HG03565 (cell line): ENCODE results near the gene THEM4.
"Not testable (repeated sequence)": the region's sequence is repeated elsewhere in the genome, so short reads cannot be mapped to it uniquely, and the experiment has no call there.

Experiments used
- ATAC-seq: cut with Tn5 transposase; IDR thresholded peaks from one replicate; pipeline ENCODE4 v1.9.1; 2021; ENCODE audit warnings: mild to moderate bottlenecking, moderate library complexity; ENCODE audit not compliant: unreplicated experiment

THEM4 gene

GRCh38 chr1:151935154-151935553 lies 25.8 kb upstream of the THEM4 start:
- ATAC-seq = no peak

- peak; percentile 40 for ATAC-seq
Observed at GRCh38 chr1:151934048-151934493, 24.8 kb upstream of the THEM4 start.

GRCh38 chr1:151924691-151925587 lies 15.6 kb upstream of the THEM4 start:
- ATAC-seq = no peak

- no peak for ATAC-seq
Observed at GRCh38 chr1:151923422-151923821, 14.1 kb upstream of the THEM4 start.

GRCh38 chr1:151920149-151920548 lies 10.8 kb upstream of the THEM4 start:
- ATAC-seq = no peak

- no peak for ATAC-seq
Observed at GRCh38 chr1:151918819-151919610, 9.7 kb upstream of the THEM4 start.

GRCh38 chr1:151918156-151918555 lies 8.8 kb upstream of the THEM4 start:
- no peak for ATAC-seq

- no peak for ATAC-seq
Observed at GRCh38 chr1:151916726-151917370, 7.5 kb upstream of the THEM4 start.

GRCh38 chr1:151915061-151915686 lies 5.9 kb upstream of the THEM4 start:
- ATAC-seq = no peak

- ATAC-seq = no peak
Observed at GRCh38 chr1:151914076-151914475, 4.8 kb upstream of the THEM4 start.

- no peak for ATAC-seq
Observed at GRCh38 chr1:151912973-151913372, 3.7 kb upstream of the THEM4 start.

GRCh38 chr1:151908228-151908691 lies 1.1 kb downstream of the THEM4 start:
- ATAC-seq = no peak

GRCh38 chr1:151907363-151908139 lies 1.8 kb downstream of the THEM4 start:
- ATAC-seq = no peak

- not testable (repeated sequence) for ATAC-seq
Observed at GRCh38 chr1:151906324-151906645, 3.0 kb downstream of the THEM4 start.

- ATAC-seq = not testable (repeated sequence)
Observed at GRCh38 chr1:151905443-151906323, 3.6 kb downstream of the THEM4 start.

- ATAC-seq = no peak
Observed at GRCh38 chr1:151905070-151905442, 4.3 kb downstream of the THEM4 start.

- ATAC-seq = no peak
Observed at GRCh38 chr1:151902858-151903257, 6.5 kb downstream of the THEM4 start.

GRCh38 chr1:151900804-151901203 lies 8.5 kb downstream of the THEM4 start:
- not testable (repeated sequence) for ATAC-seq

GRCh38 chr1:151898519-151898991 lies 10.8 kb downstream of the THEM4 start:
- no peak for ATAC-seq
